GM12872 (cell line): ENCODE data around the gene ESCO1.

Experiments
- CTCF ChIP-seq: IDR thresholded peaks from 3 replicates; pipeline ENCODE4 v1.5.1; 2011; ENCODE audit warnings: low read depth, mild to moderate bottlenecking, low read length, moderate library complexity; ENCODE audit not compliant: insufficient read depth

Gene ESCO1

GRCh38 chr18:21600526-21601410 lies at the start of gene ESCO1:
Gene ESCO1 (minus strand): TSS chr18:21600704. CDS start chr18:21574843, 25,861 bp downstream.
- TF ChIP-seq CTCF = peak; percentile 97

GRCh38 chr18:21638822-21639221 lies 38.3 kb upstream of the ESCO1 start:
- no peak for TF ChIP-seq CTCF

- TF ChIP-seq CTCF = no peak
These were observed 36.3 kb upstream of the ESCO1 start for GRCh38 chr18:21636769-21637168.

- TF ChIP-seq CTCF = no peak
These were observed 34.2 kb upstream of the ESCO1 start for GRCh38 chr18:21634588-21635199.

GRCh38 chr18:21632393-21632792 lies 31.9 kb upstream of the ESCO1 start:
- no peak for TF ChIP-seq CTCF

GRCh38 chr18:21629089-21629832 lies 28.8 kb upstream of the ESCO1 start:
- TF ChIP-seq CTCF = no peak

- TF ChIP-seq CTCF = peak; percentile 89
These were observed 11.9 kb upstream of the ESCO1 start, which contains the start of gene SNRPD1 for GRCh38 chr18:21612125-21613039. Gene SNRPD1 (plus strand): TSS chr18:21612314. CDS start chr18:21612430, 116 bp downstream.
